Stimulated activated CD4-positive, alpha-beta T cell treated with anti-CD3 and anti-CD28 coated beads, Interleukin-15, amount 100 ng/mL, for 48 hours (primary cell): ENCODE data around the gene PLA2G2C.
"Not testable (repeated sequence)": the region's sequence is repeated elsewhere in the genome, so short reads cannot be mapped to it uniquely, and the experiment has no call there.

Experiments
- DNase-seq, 2 donors: peaks; one replicate each; pipeline ENCODE4 v3.0.0-alpha.2; 2020; ENCODE audit warnings: low read depth in 2 of 2

Gene PLA2G2C

DNA sequence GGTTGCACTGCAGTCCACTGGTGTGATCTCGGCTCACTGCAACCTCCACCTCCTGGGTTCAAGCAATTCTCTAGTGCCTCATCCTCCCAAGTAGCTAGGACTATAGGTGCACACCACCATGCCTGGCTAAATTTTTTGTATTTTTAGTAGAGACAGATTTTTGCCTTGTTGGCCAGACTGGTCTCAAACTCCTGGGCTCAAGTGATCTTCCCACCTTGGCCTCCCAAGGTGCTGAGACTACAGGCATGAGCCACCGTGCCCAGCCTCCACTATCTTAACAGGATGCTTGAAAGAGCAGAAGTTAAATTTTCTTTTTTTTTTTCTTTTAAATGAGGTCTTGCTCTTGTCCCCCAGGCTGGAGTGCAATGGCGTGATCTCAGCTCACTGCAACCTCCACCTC is 55.8 kb downstream of the PLA2G2C start:
- not testable (repeated sequence) for DNase-seq

DNA sequence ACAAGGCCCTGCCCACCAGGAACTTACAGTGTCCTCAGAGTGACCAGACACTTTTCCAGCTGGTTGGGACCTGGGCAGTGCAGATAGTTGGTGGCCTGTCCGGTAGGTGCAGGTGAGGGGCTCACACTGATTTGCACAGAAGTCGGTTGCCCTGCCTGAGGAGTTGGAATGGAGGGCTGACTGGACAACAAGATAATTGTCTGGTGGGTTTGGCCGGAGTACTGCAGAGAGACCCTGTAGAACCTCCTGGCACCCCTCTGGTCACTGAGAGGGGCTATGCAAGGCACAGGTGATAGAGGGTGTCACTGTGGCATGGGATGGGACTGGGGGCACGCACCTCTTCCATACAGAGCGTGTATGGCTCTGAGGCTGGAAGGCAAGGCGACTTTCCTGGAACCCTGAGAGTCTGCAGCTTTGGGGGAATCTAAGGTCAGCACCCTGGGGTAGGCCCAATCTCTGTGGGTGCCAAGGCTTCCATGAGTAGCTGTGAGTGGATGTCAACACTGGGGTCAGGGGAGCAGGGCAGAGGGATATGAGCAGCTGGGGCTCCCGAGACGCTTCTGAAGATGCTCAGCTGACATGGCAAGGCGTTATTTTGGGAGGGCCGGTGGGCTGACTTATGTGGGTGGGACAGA is 59.4 kb downstream of the PLA2G2C start:
- DNase-seq = no peak

DNA sequence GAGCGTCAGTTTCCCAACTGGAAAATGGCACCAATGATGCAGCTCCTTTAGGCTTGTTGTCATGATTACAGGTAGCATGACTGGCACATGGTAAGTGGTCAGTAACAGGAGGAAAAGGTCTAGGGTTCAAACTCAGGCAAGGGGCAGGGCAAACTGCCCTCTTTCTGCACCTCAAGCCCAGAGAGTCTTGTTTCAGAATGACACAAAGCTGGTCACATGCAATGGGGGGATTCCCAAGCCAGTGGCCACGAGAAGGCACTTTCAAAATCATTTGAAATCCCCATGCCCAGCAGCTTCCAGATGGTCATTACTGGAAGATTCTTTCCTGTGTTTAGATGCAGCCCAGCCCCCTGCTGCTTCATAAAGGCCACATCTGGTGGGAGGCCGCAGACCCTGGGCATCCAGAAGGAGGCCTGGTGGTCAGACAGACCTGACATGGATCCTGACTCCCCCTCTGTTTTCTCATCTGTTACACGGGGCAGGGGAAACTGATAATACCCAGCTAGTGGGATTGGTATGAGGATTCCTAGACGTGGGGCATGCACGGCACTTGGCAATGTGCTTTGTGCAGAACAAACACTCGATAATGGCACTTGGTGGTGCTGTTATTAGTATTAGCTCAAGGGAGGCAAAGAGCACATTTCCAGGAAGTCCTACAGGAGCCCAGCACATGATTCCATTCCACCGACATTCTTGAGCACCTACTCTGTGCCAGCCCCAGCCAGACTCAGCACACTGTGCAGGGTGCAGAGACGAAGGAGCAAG is 60.1 kb downstream of the PLA2G2C start:
- no peak for DNase-seq

DNA sequence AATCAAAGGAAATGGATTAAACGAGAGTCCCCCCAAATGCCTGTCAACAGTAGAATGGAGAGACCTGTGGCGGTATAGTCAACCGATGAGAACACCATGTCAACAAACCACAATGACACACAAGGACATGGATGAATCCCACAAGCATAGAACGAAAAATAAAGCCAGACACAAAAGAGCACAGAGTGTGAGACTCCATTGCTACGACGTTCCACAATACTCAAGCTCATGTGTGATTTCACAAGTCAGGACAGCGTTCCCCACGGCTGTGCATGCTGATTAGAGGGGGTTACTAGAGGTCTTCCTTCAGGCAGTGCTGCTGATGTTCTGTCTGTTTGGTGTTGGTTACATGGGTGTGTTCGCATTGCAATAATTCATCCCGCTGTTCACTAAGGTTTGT is 61.2 kb downstream of the PLA2G2C start:
- no peak for DNase-seq

DNA sequence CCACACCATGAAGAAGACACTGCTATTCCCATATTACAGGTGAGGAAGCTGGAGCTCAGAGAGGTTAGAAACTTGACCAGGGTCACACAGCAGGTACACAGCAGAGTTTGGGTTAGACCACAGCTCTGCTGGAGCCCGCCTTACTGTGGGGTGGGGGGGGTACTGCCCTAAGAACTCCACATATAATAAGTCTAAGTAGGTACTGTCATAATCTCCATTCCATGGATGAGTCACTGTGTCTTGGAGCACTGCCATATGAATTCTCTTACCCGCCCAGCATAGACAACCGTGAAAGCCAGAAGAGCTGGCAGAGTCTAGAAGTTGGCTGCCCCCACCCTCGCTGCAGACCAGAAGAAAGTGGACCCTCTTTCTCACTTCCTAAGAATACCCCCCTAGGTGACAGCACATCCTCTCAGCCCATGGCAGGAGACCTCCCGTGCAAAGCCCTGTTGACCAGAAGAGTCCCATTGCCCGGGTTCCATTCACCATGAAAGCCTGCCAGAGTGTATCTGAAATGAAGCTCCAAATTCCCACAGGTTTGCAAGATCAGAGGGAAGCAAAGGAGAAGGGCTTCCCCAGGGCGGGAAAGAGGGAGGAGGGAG is 61.8 kb downstream of the PLA2G2C start:
- DNase-seq = no peak

DNA sequence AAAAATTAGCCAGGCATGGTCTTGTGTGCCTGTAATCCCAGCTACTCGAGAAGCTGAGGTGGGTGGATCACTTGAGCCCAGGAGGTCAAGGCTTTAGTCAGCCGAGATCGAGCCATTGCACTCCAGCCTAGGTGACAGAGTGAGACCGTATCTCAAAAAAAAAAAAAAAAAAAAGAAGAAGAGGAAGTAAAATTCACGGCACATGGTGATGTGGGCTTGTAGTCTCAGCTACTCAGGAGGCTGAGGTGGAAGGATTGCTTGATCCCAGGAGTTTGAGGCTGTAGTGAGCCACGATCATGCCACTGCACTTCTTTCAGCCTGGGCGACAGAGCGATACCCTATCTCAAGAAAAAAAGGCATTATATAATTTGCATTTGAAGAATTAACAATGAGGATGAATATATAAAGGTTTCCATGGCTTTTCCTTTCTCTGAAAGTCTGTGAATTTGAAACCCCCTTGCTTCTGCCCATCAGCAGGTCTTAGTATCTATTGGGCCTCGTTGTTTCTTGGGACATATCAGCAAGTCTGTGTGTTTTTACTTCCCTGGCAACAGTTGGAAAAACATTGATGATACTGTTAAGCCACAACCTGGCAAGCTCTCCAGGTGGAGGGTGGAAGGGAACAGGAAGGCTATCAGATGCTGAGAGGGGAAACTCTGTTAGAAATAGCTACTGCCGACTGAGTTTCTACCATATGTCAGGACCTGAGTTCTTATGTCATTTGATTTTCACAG is 62.4 kb downstream of the PLA2G2C start:
- no peak for DNase-seq

DNA sequence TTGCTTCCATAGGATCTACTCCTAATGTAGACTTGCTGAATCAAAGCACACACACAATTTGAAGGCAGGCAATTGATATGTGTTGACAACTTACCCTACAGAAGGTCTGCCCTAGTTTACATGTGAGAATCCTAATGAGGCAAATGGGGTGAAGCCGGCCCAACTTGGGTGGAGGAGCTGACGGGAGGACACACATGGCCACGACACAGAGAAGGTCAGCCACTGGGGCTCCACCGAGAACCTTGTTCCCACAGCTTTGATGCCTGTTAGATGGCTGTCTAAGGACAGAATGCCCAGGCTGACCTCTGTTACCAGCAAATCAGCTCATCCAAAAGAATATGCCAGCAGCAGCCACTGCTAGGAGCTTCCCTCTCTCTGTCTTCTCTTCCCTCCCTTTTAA is 65.5 kb downstream of the PLA2G2C start:
- no peak for DNase-seq

DNA sequence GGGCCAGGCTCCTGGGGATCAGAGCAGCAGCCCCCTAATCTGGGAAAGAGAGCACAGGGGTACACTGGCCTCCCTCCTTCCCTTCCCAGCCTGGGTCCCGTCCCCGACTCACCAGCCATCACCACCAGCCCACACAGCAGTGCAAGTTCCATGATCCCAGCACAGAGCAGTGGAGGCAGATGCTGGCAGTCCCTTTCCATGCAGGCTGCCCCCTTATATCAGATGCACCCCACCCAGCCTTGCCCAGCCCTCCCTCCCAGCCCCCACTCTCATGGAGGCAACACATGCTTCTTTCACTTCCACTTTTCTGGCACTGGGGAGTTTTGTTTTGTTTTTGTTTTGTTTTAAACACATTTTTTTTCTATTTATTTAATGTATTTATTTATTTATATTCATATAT is 67.0 kb downstream of the PLA2G2C start, which contains the start of gene PLA2G2D:
TSS of gene PLA2G2D (minus strand) at position 190 of the 400 bp plus-strand sequence. CDS start at position 152, 38 bp downstream.
- DNase-seq = no peak

DNA sequence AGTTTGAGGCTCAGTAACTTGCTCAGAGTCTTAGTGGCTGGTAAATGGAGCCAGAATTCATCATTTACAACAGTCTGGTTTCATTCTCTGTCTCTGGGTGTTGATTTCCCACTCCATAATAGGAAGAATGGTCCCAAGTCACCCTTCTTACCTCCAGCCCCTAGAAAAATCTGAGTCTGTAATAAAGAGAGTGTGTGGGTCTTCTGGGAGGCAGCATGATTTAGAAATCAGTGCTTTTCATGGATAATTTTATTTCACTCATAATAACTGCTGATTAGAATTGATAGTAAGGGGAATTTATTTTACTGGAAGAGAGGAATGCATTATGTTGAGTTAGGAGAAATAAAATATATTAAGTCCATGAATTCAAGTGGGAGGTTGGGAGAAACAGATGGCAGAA is 69.1 kb downstream of the PLA2G2C start:
- no peak for DNase-seq

DNA sequence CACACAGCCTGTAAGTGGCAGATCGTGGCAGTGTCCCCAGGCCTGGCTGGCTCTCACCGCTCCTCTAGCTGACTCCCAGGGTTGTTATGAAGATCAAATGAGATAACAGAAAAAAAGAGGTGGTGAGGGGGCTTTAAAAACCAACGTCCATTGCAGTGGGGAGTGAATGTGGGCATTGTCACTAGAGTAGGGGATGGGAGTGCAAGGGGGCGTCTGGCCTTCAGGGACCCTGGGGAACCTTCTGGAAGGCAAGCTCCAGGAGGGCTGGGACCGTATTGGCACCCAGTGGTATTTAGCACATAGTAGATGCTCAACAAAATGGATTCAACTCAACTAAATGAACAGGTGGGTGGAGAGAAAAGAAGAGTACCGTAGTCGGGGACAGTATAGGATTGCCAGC is 70.4 kb downstream of the PLA2G2C start:
- no peak for DNase-seq

DNA sequence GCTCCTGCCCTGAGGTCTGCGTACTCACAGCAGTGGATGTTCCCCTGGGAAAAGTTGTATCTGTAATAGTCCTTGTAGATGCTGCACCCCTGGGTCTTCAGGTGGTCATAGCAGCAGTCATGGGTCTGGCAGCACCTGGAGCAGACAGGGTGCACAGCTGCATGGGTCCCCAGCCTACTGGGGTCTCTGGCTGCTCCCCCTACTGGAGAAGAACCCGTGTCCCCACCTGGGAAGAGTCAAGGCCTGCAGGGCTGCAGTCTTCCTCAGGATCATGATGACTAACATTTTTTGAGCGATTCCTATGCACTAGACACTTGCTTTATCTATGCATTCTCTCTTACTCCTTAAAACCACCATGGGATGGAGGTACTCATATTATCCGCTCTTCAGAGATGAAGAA is 70.8 kb downstream of the PLA2G2C start:
- DNase-seq = no peak

DNA sequence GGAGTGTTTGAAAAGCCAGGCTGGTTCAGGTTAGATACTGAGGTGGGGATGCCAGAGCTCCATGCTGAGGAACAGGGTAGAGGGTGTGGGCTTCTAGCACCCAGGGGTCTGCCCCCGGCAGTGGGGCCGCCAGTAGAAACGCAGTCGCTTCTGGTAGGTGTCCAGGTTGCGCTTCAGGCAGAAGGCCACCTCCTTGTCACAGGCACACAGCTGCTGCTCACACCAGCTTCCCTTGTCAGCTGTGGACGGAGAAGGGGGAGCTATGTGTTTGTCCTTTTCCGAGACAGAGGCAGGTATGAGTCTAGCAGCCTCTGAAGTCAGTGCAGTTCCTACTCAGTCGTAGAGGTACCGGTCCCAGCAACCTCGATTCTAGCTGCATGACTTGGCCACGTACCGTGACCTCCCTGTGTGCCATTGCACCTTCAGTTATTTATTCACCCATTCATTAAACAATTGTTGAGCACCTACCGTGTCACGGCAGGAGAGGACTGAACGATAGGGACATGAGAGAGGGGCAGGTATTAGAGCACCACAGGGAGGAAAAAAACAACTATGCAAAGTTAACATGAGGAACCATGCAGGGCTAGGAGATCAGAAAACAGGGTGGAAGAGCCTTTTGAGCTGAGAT is 72.2 kb downstream of the PLA2G2C start:
- DNase-seq = no peak
